ENCODE results near the gene SLAMF9. TPM values are rescaled to one million over a fixed set of nuclear protein-coding genes. Genes with fewer than 3 reads are reported as not detected.

Gene SLAMF9
- polyA plus RNA-seq, 1 donor (not counting 4 experiments of a cell fraction or from before 2014, with no cell fraction given), result 0.31 TPM

GRCh38 chr1:159994896-159995295 lies 40.9 kb upstream of the SLAMF9 start:
- Histone ChIP-seq H3K4me1 (ENCODE audit: control insufficient read depth, extremely low read depth, insufficient read depth, low read length) (peaks cover 27% of the 10 kb centered on the region), H2AFZ (ENCODE audit: control insufficient read depth, low read length) (no peak overlapping the region), H3K27me3 (ENCODE audit: control insufficient read depth, extremely low read depth, insufficient read depth, low read length) (no peaks in the 10 kb centered on the region), H3K4me2 (ENCODE audit: control insufficient read depth, extremely low read depth, insufficient read depth, low read depth, low read length) (no peak overlapping the region), H3K36me3 (ENCODE audit: control insufficient read depth in 2 of 2, extremely low read depth in 1 of 2, insufficient read depth in 2 of 2, low read length in 2 of 2) (no peaks in the 10 kb centered on the region), H3K27ac (ENCODE audit: control insufficient read depth, insufficient read depth, low read length) (no peak overlapping the region), H3K9ac (ENCODE audit: control insufficient read depth, extremely low read depth, insufficient read depth, low read length) (no peak overlapping the region), H3K4me3 (ENCODE audit: control insufficient read depth in 2 of 3, extremely low read depth in 1 of 3, insufficient read depth in 2 of 3, low read depth in 1 of 3, low read length in 3 of 3) (no peak overlapping the region), H3K9me1 (ENCODE audit: control insufficient read depth, extremely low read depth, insufficient read depth, low read length) (no peaks in the 10 kb centered on the region), H4K20me1 (ENCODE audit: control insufficient read depth, extremely low read depth, insufficient read depth, low read length) (no peaks in the 10 kb centered on the region), H3K79me2 (ENCODE audit: control insufficient read depth, insufficient read depth, low read length) (no peaks in the 10 kb centered on the region), H3K9me3 (ENCODE audit: control insufficient read depth, low read depth, low read length) (no peaks in the 10 kb centered on the region)
- no peak for TF ChIP-seq EZH2 (IDR thresholded peaks at IDR 0.05; ENCODE audit: low read length)
- no peak for TF ChIP-seq CTCF (optimal IDR thresholded peaks at IDR 0.05 in 1 of 3, IDR thresholded peaks at IDR 0.05 in 1 of 3, conservative IDR thresholded peaks at IDR 0.05 in 1 of 3; ENCODE audit: extremely low read depth in 1 of 3, insufficient read depth in 2 of 3, low read length in 3 of 3)
- DNase-seq (ENCODE audit: low read depth, low spot score) (no peak), FAIRE-seq (no peak)
- dilution Hi-C loops (cut with MboI; ENCODE audit: extremely low pct_ligation_motif_present, low sequenced_read_pairs), result no loop called here

GRCh38 chr1:159993911-159994310 lies 39.9 kb upstream of the SLAMF9 start:
- FAIRE-seq, result no peak
- Histone ChIP-seq H2AFZ (ENCODE audit: control insufficient read depth, low read length) (no peak overlapping the region), H3K9ac (ENCODE audit: control insufficient read depth, extremely low read depth, insufficient read depth, low read length) (no peak overlapping the region), H4K20me1 (ENCODE audit: control insufficient read depth, extremely low read depth, insufficient read depth, low read length) (no peaks in the 10 kb centered on the region), H3K36me3 (ENCODE audit: control insufficient read depth in 2 of 2, extremely low read depth in 1 of 2, insufficient read depth in 2 of 2, low read length in 2 of 2) (no peaks in the 10 kb centered on the region), H3K4me3 (ENCODE audit: control insufficient read depth in 2 of 3, extremely low read depth in 1 of 3, insufficient read depth in 2 of 3, low read depth in 1 of 3, low read length in 3 of 3) (no peak overlapping the region), H3K4me1 (ENCODE audit: control insufficient read depth, extremely low read depth, insufficient read depth, low read length) (peaks cover 23% of the 10 kb centered on the region), H3K79me2 (ENCODE audit: control insufficient read depth, insufficient read depth, low read length) (no peaks in the 10 kb centered on the region), H3K4me2 (ENCODE audit: control insufficient read depth, extremely low read depth, insufficient read depth, low read depth, low read length) (no peak overlapping the region), H3K27me3 (ENCODE audit: control insufficient read depth, extremely low read depth, insufficient read depth, low read length) (no peaks in the 10 kb centered on the region), H3K27ac (ENCODE audit: control insufficient read depth, insufficient read depth, low read length) (no peak overlapping the region), H3K9me1 (ENCODE audit: control insufficient read depth, extremely low read depth, insufficient read depth, low read length) (no peaks in the 10 kb centered on the region), H3K9me3 (ENCODE audit: control insufficient read depth, low read depth, low read length) (no peaks in the 10 kb centered on the region)
- no peak for DNase-seq (ENCODE audit: low read depth, low spot score)
- TF ChIP-seq CTCF (optimal IDR thresholded peaks at IDR 0.05 in 1 of 3, IDR thresholded peaks at IDR 0.05 in 1 of 3, conservative IDR thresholded peaks at IDR 0.05 in 1 of 3; ENCODE audit: extremely low read depth in 1 of 3, insufficient read depth in 2 of 3, low read length in 3 of 3) (no peak), EZH2 (IDR thresholded peaks at IDR 0.05; ENCODE audit: low read length) (no peak)
- dilution Hi-C loops (cut with MboI; ENCODE audit: extremely low pct_ligation_motif_present, low sequenced_read_pairs), result no loop called here
